Lung microvascular endothelial cell (primary cell): Measurements from ENCODE around the gene ALDOA. TPM values are rescaled to one million over a fixed set of nuclear protein-coding genes. Genes with fewer than 3 reads are reported as not detected.
"Not testable (repeated sequence)": the region's sequence is repeated elsewhere in the genome, so short reads cannot be mapped to it uniquely, and the experiment has no call there.

Source experiments
- DNase-seq, 2 donors: peaks; one replicate each; pipeline versions ENCODE4 v3.0.0 to v3.0.0-alpha.2; 2010; ENCODE audit warnings: low read depth in 2 of 2
- total RNA-seq: library from RNA; depleted of rRNA; stranded (reverse); fragments of >200 nt; gene quantifications from 2 replicates; pipeline ENCODE4 v1.2.1, GENCODE V29; 2014

The ALDOA gene
- total RNA-seq, 1 donor from 2014 or later: 319 TPM

GRCh38 chr16:30114411-30114810 lies 48.9 kb downstream of the ALDOA start:
- no peak for DNase-seq

GRCh38 chr16:30114833-30115232 lies 49.3 kb downstream of the ALDOA start:
- not testable (repeated sequence) for DNase-seq

DNA sequence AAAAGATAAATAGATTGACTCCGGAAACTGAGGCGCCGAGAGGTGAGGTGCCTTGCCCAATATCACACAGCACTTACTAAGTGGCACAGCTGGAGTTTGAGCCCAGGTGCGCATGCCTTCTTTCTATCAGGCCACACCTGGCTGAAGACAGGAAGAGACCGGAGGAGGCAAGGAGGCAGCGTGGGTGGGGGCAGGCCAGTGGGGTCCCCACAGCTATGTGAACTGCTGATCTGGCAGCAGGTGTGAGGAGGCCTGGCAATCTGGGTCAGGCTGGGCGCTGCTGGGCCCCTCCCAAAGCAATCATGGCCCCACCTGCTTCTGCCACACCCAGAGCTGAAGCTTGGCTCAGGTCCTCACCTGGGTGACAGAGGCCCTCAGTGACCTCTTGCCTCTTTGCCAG lies 49.7 kb downstream of the ALDOA start:
- no peak for DNase-seq

DNA sequence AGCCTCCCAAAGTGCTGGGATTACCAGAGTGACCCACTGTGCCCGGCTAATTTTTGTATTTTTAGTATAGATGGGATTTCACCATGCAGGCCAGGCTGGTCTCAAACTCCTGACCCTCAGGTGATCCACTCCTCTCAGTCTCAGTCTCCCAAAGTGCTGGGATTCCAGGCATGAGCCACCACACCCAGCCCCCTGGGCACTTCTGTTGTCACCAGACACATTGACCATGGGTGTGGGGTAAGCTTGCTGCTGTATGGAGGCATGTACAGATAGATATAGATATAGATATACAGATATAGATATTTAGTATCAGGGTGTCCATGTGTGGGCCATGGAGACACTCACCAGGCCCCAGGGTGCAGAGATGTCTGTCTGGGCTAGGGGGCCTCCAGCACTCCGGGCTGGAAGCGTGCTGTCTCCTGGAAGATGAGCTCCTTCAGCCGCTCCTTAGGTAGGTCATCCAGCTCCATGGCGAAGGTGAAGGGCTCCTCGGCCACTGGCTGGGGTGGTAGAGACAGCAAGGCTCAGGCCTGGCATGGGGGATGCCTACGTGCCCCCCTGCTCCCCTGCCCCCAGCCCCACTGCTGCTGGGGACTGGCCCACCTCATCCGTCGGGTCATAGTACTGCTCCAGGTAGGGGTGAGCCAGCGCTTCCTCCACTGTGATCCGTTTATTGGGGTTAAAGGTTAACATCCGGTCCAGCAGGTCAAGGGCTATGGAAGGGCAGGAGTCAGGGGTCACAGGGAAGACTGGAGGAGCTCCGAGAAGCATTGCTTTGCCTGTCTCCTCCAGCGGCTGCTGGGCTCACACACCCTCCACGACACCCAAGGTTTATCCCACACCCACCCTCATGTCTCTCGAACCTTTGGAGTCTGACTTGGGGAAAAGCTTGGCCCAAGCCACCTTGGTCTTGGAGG lies 51.0 kb downstream of the ALDOA start:
- no peak for DNase-seq

DNA sequence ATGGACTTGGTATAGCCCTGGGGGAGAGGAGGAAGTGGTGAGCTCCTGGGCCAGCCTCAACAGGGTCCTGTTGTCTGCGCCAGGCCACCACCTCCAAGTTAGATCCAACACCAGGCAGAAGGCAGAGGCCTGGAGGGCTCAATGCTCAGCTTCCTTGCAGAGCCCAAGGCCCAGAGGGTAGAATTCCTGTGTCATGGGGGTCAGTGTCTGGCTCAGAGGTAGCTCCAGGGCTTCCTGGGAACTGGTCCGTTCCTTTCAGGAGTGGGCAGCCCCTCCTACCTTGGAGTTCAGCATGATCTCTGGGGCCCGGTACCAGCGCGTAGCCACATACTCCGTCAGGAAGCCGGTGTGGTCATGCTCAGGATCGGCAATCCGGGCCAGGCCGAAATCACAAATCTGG lies 52.2 kb downstream of the ALDOA start:
- no peak for DNase-seq

DNA sequence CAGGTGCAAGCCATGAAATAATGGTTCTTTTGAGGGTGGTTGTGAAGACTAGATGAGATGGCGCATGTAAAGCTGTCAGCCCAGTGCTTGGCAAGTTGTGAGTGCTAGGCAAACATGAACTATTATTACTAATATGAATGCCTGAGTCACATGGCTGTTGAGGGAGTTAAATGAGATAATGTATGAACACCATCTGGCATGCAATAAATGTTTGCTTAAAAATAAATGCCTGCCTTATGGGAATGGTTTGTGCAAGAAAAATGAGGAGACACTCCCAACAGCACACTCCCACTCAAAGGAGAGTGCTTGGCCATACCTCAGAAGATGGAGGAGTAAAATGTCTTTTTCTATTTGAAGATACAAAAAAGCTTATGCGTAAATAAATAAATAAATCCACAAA lies 53.9 kb downstream of the ALDOA start:
- DNase-seq: no peak

Other genes starting within 250 kb of the ALDOA start
- gene PAGR1, start 249.6 kb upstream of the ALDOA start, total RNA-seq: 11.1 and 16.3 TPM in 2 replicates
- gene MVP, start 245.3 kb upstream of the ALDOA start, total RNA-seq: 122 and 182 TPM in 2 replicates
- 50.1 and 86.3 TPM in 2 replicates for gene CDIPT, start 202.5 kb upstream of the ALDOA start, total RNA-seq
- gene SEZ6L2, start 166.2 kb upstream of the ALDOA start, total RNA-seq: 0.44 and 0.99 TPM in 2 replicates
- gene ASPHD1, start 165.3 kb upstream of the ALDOA start, total RNA-seq: 0.20 and 0.22 TPM in 2 replicates
- gene KCTD13, start 139.5 kb upstream of the ALDOA start, total RNA-seq: 1.7 and 3.6 TPM in 2 replicates
- 61.2 and 72.2 TPM in 2 replicates for gene TMEM219, start 103.7 kb upstream of the ALDOA start, total RNA-seq
- gene TAOK2, start 91.9 kb upstream of the ALDOA start, total RNA-seq: 61.2 and 86.1 TPM in 2 replicates
- gene HIRIP3, start 70.1 kb upstream of the ALDOA start, total RNA-seq: 3.6 and 4.1 TPM in 2 replicates
- 14.4 and 15.7 TPM in 2 replicates for gene INO80E, start 69.5 kb upstream of the ALDOA start, total RNA-seq
- gene DOC2A, start 54.7 kb upstream of the ALDOA start, total RNA-seq: under 0.01 and 0.20 TPM in 2 replicates
- not detected in 2 replicates for gene C16orf92, start 42.6 kb upstream of the ALDOA start, total RNA-seq
- gene TLCD3B, start 34.5 kb upstream of the ALDOA start, total RNA-seq: not detected in 2 replicates
- gene PPP4C, start 10.2 kb downstream of the ALDOA start, total RNA-seq: 174 and 199 TPM in 2 replicates
- under 0.01 TPM in 2 replicates for gene TBX6, start 26.2 kb downstream of the ALDOA start, total RNA-seq
- gene YPEL3, start 30.5 kb downstream of the ALDOA start, total RNA-seq: 14.4 and 29.4 TPM in 2 replicates
- 0.22 and 1.4 TPM in 2 replicates for gene GDPD3, start 47.8 kb downstream of the ALDOA start, total RNA-seq
- gene MAPK3, start 57.5 kb downstream of the ALDOA start, total RNA-seq: 30.1 and 49.0 TPM in 2 replicates
- 0.79 and 1.5 TPM in 2 replicates for gene CORO1A, start 117.8 kb downstream of the ALDOA start, total RNA-seq
- gene BOLA2B, start 127.9 kb downstream of the ALDOA start, total RNA-seq: 20.4 and 25.3 TPM in 2 replicates
- 35.9 and 44.2 TPM in 2 replicates for gene SLX1A, start 128.1 kb downstream of the ALDOA start, total RNA-seq
- 1.1 and 2.2 TPM in 2 replicates for gene SULT1A3, start 133.5 kb downstream of the ALDOA start, total RNA-seq
- gene NPIPB13, start 182.7 kb downstream of the ALDOA start, total RNA-seq: 0.22 and 0.60 TPM in 2 replicates